Stimulated activated effector memory CD8-positive, alpha-beta T cell treated with anti-CD3 and anti-CD28 coated beads, Interleukin-12 subunit alpha, Interleukin-12 subunit beta, amount 100 ng/mL, for 72 hours (primary cell): ENCODE results near the gene ACTMAP.
"Not testable (repeated sequence)": the region's sequence is repeated elsewhere in the genome, so short reads cannot be mapped to it uniquely, and the experiment has no call there.

ENCODE experiments used
- ATAC-seq: fragments of 150-1000 bp; cut with Tn5 transposase; 2 replicates; pipeline ENCODE4 v1.10.0; 2021
- DNase-seq, 2 donors: peaks; one replicate each; pipeline ENCODE4 v3.0.0; 2021 to 2022; ENCODE audit warnings: low spot score in 2 of 2
- H3K27ac Mint-ChIP-seq: one replicate; pipeline ENCODE4 v1.8.0; 2022; ENCODE audit warnings: mild to moderate bottlenecking, mixed read lengths
- H3K36me3 Mint-ChIP-seq: one replicate; pipeline ENCODE4 v1.8.0; 2022; ENCODE audit warnings: mild to moderate bottlenecking, mixed read lengths
- H3K4me1 Mint-ChIP-seq: one replicate; pipeline ENCODE4 v1.8.0; 2022; ENCODE audit warnings: mixed read lengths
- H3K4me3 Mint-ChIP-seq: one replicate; pipeline ENCODE4 v1.8.0; 2022; ENCODE audit warnings: mild to moderate bottlenecking, mixed read lengths
- H3K9me3 Mint-ChIP-seq: one replicate; pipeline ENCODE4 v1.8.0; 2022; ENCODE audit warnings: mixed read lengths

ACTMAP gene, protein sequence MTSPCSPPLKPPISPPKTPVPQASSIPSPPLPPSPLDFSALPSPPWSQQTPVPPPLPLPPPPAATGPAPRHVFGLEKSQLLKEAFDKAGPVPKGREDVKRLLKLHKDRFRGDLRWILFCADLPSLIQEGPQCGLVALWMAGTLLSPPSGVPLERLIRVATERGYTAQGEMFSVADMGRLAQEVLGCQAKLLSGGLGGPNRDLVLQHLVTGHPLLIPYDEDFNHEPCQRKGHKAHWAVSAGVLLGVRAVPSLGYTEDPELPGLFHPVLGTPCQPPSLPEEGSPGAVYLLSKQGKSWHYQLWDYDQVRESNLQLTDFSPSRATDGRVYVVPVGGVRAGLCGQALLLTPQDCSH

DNA sequence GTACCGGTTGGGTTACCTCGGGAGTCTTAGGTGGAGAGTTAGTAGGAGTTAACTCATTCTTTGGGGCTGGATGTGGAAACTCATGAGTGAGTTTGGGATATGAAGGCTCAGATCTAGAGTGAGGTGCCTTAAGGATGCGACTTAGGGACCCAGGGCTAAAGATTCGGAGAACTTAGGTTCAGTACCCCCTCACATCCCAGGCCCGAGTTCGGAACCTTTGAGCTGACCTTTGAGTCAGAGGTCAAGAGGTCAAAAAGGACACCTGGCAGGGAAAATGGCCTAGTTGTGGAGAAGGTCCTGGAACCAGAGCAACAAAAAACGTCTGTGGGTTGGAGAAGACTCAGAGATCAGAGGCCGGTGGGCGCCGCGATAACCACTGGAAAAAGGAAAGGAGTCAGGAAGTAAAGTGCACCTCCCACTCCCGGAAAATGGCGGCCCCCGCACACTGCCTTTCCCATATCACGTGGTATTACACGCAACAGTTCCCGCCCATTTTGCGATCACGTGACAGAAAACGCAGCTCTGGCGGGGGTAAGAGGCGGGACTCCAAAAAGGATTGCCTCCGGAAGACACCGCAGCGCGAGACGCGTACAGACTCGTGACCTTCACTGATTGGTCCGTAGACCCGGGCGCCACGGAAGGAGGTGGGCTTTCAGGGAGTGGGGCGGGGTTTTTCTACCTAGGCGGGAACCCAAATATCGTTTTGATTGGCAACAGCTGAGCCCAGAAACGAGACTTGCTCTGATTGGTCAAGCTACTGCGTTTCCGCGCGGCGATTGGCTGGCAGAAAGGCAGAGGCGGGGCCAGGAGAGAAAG, at the start of gene ACTMAP:
Gene ACTMAP (minus strand): TSS at position 420 of the 816 bp plus-strand sequence. CDS start 674 bp downstream, outside the sequence.
- ATAC-seq, result peak; percentile 91
- Mint-ChIP-seq H3K36me3 (peaks cover 55% of the 10 kb centered on the region), H3K27ac (peak within 1 kb of the TSS; percentile 97), H3K4me3 (peak within 1 kb of the TSS; percentile 94), H3K9me3 (no peaks in the 10 kb centered on the region), H3K4me1 (peaks cover 45% of the 10 kb centered on the region)
- peak; percentile 95 to 99 for DNase-seq

- ATAC-seq, result no peak
- Mint-ChIP-seq H3K36me3 (peaks cover 56% of the 10 kb centered on the region), H3K27ac (peak overlapping the region; percentile 98), H3K4me3 (peak overlapping the region; percentile 94), H3K9me3 (no peaks in the 10 kb centered on the region), H3K4me1 (peaks cover 67% of the 10 kb centered on the region)
- DNase-seq, result peak in 1 of 2 donors; percentile 76
These were observed 49.5 kb upstream of the ACTMAP start for GRCh38 chr19:40799558-40800338.

DNA sequence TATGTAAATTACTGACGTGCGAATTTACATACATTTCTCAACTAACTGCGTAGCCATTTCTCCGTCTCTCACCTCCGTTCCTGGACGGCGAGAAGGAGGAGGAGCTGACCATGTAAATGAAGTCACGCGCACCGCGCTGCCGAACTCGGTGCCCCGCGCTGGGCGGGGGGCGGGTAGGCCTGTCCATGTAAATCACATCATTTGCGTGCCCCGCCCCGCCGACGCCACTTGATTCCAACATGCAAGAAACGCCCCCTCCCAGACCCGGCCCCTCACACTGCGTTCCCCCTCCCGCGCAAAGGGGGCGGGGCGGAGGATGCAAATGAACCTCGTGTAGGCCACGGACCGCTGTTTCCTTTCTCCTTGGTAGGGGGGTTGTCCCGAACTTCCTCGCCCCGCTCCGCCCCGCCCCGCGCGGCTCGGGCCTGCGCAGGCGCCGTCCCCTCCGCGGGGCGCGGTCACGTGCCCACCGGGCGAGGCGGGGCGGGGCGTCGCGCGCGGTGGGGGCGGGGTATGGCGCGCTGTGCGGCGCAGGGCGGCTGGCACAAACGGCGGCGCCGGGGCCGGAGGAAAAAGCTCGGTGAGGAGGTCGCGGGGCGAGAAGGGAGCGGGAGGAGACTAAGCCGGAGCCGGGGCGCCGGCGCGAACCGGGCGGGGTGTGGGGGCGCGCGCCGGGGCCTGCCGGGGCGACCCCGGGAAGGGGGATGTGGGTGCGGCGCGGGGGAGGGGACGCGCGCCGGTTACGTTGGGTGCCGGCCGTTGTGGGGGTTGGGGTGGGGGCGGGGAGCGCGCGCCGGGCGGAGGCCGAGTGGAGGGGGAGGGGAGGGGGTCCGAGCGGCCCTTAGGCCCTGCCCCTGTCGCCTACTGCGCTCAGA, 48.6 kb upstream of the ACTMAP start, which contains the start of gene EGLN2:
Gene EGLN2 (plus strand): TSS at position 509 of the 875 bp plus-strand sequence. CDS start 1,382 bp downstream, outside the sequence.
- Mint-ChIP-seq H3K36me3 (peaks cover 48% of the 10 kb centered on the region), H3K4me3 (peak within 1 kb of the TSS; percentile 94), H3K27ac (peak within 1 kb of the TSS; percentile 98), H3K4me1 (peaks cover 58% of the 10 kb centered on the region), H3K9me3 (no peaks in the 10 kb centered on the region)
- ATAC-seq (peak; percentile 89), DNase-seq (peak; percentile 99 to 100)

GRCh38 chr19:40797963-40798682, 47.8 kb upstream of the ACTMAP start:
- H3K9me3 Mint-ChIP-seq, result no peaks in the 10 kb centered on the region
- H3K27ac Mint-ChIP-seq, result peak overlapping the region; percentile 98
- H3K4me3 Mint-ChIP-seq, result peak overlapping the region; percentile 94
- peaks cover 53% of the 10 kb centered on the region for H3K4me1 Mint-ChIP-seq
- DNase-seq (peak in 1 of 2 donors; percentile 75), ATAC-seq (peak; percentile 60)
- H3K36me3 Mint-ChIP-seq, result peaks cover 46% of the 10 kb centered on the region

DNA sequence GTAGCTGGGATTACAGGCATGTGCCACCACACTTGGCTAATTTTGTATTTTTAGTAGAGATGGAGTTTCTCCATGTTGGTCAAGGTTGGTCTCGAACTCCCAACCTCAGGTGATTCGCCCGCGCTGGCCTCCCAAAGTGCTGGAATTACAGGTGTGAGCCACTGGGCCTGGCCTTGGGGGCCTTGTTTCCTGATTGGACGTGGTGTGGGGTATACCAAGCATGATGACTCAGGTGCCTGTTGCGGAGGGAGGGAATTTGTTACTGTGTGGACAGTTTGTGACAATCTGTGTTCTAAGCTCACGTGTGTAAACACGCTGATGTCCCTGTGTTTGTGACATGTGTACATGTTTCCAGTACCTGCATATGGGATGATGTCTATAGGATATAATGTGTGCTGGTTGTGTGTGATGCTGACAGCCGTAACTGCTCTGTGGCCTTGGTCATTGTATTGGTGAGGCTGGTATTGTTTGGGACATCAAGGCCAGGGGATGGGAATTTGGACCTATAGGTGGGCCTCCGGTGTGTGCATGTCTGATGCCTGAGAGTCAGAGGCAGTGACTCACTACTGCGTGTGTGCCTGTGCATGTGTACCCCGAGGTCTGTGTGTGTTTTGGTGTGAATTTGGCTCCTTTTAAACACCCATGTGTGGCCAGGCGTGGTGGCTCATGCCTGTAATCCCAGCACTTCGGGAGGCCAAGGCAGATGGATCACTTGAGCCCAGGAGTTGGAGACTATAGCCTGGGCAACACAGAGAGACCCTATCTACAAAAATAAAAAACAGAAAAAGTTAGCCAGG, 47.1 kb upstream of the ACTMAP start:
- H3K27ac Mint-ChIP-seq, result peak overlapping the region; percentile 98
- H3K4me1 Mint-ChIP-seq, result peaks cover 53% of the 10 kb centered on the region
- H3K4me3 Mint-ChIP-seq, result peak overlapping the region; percentile 94
- ATAC-seq, result no peak
- peaks cover 47% of the 10 kb centered on the region for H3K36me3 Mint-ChIP-seq
- DNase-seq, result no peak
- H3K9me3 Mint-ChIP-seq, result no peaks in the 10 kb centered on the region

- no peak for DNase-seq
- peaks cover 29% of the 10 kb centered on the region for H3K4me1 Mint-ChIP-seq
- peak overlapping the region; percentile 83 for H3K27ac Mint-ChIP-seq
- no peaks in the 10 kb centered on the region for H3K9me3 Mint-ChIP-seq
- peak overlapping the region; percentile 41 for H3K4me3 Mint-ChIP-seq
- no peak for ATAC-seq
- peaks cover 55% of the 10 kb centered on the region for H3K36me3 Mint-ChIP-seq
These were observed 41.7 kb upstream of the ACTMAP start for GRCh38 chr19:40791996-40792395.

GRCh38 chr19:40791349-40791748, 41.1 kb upstream of the ACTMAP start:
- Mint-ChIP-seq H3K4me1 (peaks cover 32% of the 10 kb centered on the region), H3K9me3 (no peaks in the 10 kb centered on the region), H3K27ac (peak overlapping the region; percentile 83), H3K4me3 (no peak overlapping the region), H3K36me3 (peaks cover 57% of the 10 kb centered on the region)
- ATAC-seq (no peak), DNase-seq (no peak)

GRCh38 chr19:40786060-40787037, 36.1 kb upstream of the ACTMAP start:
- no peak for DNase-seq
- Mint-ChIP-seq H3K27ac (peak overlapping the region; percentile 89), H3K9me3 (no peaks in the 10 kb centered on the region), H3K4me1 (peaks cover 33% of the 10 kb centered on the region), H3K4me3 (no peak overlapping the region), H3K36me3 (peaks cover 73% of the 10 kb centered on the region)
- ATAC-seq, result peak; percentile 9

- Mint-ChIP-seq H3K4me3 (no peak overlapping the region), H3K4me1 (peaks cover 38% of the 10 kb centered on the region), H3K36me3 (peaks cover 73% of the 10 kb centered on the region), H3K27ac (peak overlapping the region; percentile 89), H3K9me3 (no peaks in the 10 kb centered on the region)
- ATAC-seq (peak; percentile 76), DNase-seq (no peak)
These were observed 35.2 kb upstream of the ACTMAP start for GRCh38 chr19:40785526-40785925.

GRCh38 chr19:40784146-40784545, 33.9 kb upstream of the ACTMAP start:
- H3K27ac Mint-ChIP-seq, result not testable (repeated sequence)

DNA sequence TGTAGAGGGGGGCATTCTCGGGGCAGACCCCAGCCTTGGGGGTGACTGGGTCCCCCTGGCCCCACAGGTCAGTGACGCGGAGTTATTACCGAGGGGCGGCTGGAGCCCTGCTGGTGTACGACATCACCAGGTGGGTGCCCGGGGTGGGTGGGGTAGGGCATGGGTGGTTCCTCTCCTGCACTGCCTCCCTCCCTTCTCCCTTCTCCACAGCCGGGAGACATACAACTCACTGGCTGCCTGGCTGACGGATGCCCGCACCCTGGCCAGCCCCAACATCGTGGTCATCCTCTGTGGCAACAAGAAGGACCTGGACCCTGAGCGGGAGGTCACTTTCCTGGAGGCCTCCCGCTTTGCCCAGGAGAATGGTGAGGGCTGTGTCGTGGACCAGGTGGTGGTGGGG, 33.4 kb upstream of the ACTMAP start:
- no peak for ATAC-seq
- no peak for DNase-seq
- Mint-ChIP-seq H3K27ac (peak overlapping the region; percentile 3), H3K4me1 (peaks cover 47% of the 10 kb centered on the region), H3K36me3 (peaks cover 61% of the 10 kb centered on the region), H3K9me3 (no peaks in the 10 kb centered on the region), H3K4me3 (no peak overlapping the region)

More at GRCh38 chr19:40784146-40784545, 33.9 kb upstream of the ACTMAP start:
- H3K9me3 Mint-ChIP-seq, ATAC-seq, H3K4me3 Mint-ChIP-seq, DNase-seq: not testable (repeated sequence)
- peaks cover 64% of the 10 kb centered on the region for H3K36me3 Mint-ChIP-seq
- H3K4me1 Mint-ChIP-seq, result peaks cover 43% of the 10 kb centered on the region

- no peak for ATAC-seq
- Mint-ChIP-seq H3K27ac (peak overlapping the region; percentile 95), H3K4me3 (no peak overlapping the region), H3K36me3 (peaks cover 64% of the 10 kb centered on the region), H3K9me3 (no peaks in the 10 kb centered on the region), H3K4me1 (peaks cover 60% of the 10 kb centered on the region)
- no peak for DNase-seq
These were observed 30.9 kb upstream of the ACTMAP start for GRCh38 chr19:40781140-40781539.
